ENCODE data around the gene CFAP58.
A peak's percentile ranks its signal among the peaks of the same experiment; 100 is the strongest.

The CFAP58 gene

DNA sequence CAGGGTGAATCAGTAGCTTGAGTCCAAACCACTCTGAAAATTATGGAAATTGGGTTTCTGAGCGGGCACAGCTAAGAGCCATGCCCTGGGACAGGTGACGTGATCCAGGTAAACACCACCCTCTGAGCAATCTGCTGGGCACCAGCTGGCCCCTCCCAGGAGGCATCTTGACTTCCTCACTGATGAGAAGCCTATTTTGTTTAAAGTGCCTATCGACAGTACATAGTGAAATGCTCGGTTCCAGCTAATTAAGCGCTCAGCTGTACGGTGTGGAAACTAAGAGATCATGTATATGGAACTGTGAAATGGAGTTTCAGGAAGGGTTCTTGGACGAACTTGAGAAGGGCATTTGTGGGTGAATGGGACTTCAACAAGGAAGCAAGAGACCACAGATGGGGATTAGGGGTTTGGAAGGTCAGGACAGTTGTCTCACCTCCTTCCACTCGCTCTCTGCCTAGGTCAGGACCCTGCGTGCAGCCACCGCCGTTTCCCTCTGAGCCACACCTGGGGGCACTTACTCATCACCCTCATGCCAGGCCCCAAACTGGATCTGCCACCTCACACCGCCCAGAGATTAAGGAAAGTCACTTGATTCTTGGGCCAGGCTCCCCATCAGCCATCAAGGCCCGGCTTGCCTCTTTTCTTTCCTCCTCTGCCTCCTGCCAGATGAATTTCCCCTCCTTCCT lies 18.5 kb upstream of the CFAP58 start:
- DNase-seq: peak; percentile 30

DNA sequence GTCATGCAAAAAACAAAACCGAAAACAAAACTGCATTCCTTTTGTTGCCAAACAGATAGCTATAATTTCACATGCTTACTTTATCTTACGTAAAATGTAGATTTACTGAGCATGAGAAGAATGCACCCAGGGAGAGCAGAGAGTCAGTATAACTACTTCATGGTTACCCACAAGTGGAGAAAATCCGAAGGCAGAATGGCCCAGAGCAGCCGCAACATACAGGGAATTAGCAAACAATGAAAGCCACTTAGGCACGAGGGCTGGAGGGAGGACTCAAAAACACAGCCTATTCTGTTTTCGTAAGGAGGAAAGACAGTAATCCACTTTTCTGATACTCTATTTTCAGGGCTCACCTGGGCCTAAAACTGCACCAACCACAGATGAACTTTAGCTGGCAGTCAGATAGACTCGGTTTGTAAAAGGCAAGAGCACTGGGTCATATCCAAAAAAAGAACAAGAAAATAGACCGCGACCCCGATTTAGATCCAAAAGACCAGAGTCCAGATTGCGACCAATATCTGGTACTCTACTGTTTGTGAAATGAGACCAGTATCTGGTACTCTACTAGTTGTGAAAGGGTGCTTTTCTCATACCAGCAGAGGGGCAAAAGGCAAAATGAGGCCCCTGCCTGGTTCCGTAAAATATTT lies 16.7 kb upstream of the CFAP58 start:
- DNase-seq: peak; percentile 28

DNA sequence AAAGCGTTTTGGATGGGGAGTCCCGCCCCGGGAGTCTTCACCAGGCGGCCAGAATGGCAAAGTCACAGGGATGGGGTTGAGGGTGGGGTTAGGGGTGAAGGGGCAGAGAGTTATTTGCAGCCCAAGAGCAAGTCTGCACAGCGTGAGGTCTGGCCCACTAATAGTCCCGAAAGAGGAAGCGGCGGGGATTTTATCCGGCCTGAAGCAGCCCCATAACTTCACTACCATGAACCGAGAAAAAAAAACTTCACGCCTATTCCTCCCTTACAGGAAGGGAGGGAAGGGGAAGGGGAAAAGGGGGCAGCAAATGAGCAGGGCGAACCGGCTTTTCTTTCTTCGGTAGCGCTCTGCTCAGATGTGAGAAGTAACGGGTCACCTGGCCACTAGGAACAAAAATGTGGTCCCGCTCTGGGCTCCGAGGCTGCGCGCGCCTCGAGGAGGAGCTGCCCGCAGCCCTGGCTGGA lies 16.1 kb upstream of the CFAP58 start:
- no peak for DNase-seq

DNA sequence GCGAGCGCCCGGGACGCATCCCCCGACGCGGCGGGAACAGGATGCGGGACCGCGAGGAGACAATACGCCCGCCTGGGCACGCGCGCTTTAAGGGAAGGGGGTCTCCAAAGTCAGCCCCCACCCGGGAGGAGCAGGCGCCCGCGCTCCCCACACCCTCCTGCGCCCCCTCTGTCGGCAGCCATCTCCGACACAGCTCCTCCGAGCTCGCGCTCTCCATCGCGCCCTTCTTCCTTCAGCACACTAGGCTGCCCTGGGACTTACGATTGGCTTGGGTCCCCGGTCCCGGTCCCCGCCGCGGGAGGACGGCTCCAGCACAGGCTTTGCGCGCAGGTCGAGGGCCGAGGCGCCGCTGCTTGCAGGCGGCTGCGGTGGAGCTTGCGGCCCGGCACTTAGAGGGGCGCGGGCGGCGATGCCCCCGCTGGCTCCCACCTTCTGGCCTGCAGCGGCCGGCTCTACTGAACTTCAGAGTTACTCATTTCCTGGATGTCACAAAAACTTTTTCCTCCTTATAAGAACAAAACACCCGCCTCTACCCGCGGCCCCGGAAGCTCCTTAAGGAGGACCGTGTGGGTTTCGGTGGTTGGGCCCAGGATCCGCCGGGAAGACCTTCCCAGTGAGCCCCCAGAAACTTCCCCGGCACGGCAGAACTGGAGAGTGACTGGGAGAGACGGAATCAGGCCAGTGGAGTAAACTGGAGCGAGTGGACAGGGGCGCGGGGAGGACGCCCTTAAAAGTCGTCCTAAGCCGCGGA lies 15.5 kb upstream of the CFAP58 start, which contains the start of gene ITPRIP:
TSS of gene ITPRIP (minus strand) at position 481 of the 751 bp plus-strand sequence. CDS start 22,414 bp downstream, outside the sequence.
- DNase-seq: peak; percentile 82

DNA sequence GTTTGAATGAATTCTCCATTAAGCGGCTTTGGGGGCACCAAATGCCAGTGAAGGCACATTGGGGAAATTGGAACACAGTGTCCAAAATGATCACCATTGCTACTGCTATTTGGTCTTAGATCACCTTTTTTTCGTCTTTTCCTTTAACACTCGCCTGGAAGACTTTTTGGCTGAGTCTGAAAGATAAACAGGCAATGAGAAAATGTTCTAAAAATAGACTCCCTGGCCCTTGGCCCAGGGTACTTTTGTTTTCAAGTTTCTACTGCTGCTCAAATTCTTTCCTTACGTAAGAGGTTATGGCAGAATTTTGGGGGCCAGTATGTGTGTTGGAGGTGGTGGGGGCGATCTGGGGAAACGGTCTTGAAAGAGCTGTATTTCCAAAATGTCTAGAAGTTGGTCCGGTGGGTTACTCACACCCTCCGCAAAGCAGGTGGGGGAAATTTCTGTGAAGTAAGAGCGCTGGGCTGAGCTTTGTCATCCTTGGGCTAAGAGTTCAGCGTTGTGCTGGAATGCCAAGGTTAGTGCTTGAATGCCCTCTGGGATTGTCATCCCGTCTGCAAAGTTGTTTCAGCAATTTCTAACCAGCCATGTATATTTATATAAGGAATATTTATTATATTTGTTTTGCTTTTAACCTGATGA lies 14.0 kb upstream of the CFAP58 start:
- no peak for DNase-seq

DNA sequence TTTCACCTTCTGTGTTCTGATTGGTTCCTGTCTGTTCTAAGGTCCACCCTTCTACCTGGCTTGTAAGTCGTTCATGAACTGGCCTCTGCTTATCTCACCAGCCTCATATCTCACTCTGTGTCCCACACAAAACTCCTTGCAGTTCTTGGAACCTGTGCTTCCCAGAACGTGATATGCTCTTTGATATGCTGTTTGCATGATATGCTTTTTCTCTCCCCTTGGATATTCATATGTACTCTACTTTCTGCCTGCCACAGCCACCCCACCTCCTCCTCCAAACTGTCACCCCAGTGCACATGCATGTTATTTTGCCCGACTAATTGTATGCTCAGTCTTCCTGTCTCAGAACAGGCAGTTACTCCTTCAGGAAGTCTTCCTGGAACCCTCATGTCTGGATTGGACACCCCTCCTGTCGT lies 13.5 kb upstream of the CFAP58 start:
- no peak for DNase-seq

DNA sequence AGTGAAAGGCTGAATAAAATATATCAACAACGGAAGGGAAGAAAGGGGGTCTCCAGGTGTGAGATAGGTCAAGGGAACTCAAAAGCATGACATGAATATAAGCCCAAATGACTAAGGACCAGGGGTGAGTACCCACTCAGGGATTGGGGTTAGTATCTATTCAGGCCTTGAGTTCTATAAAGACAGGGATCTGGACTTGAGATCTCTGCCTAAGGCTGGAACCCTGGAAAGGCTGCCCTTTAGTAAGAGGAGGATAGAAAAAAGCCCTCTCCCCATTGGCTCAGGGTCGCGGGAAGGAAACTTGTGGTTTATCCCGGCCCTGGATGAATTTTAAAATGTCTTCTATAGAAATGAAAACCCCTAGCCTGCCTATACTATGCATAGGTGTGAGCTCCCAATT lies 13.0 kb upstream of the CFAP58 start:
- no peak for DNase-seq

DNA sequence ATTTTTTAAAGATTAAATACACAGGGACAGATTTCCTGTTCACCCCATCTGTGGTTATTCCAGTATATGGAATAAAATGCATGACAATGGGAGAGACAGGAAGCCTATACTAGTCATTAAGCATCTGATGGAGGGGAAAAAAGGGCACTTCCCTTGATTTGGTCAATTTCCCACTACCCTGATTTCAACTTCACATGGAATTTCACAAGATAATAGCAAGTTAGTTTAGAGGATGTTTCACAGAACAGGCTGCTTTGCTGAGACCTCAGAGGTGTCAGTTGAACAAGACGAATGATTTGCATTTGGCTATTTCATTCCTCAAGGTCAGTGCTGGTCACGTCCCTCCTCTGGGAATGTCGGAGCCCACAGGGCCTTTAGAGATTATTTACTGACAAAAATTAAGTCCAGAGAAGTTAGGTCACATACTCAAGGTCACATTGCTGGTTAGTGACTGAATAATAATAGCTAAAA lies 10.7 kb upstream of the CFAP58 start:
- no peak for DNase-seq

DNA sequence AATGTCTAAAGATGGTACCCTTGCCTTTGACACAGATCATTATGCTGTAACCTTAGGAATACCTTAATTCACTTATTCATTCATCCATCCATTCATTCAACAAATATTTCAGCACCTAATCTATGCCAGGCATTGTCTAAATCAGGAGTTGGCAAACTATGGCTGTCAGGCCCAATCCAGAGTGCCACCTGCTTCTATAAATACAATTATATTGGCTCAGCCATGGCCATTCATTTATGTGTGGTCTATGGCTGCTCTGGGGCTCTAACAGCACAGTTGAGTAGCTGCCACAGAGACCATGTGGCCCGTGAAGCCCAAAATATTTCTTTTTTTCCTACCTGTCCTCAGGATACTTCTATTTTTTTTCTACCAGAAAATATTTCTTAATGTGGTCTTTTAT lies 9.4 kb upstream of the CFAP58 start:
- no peak for DNase-seq

DNA sequence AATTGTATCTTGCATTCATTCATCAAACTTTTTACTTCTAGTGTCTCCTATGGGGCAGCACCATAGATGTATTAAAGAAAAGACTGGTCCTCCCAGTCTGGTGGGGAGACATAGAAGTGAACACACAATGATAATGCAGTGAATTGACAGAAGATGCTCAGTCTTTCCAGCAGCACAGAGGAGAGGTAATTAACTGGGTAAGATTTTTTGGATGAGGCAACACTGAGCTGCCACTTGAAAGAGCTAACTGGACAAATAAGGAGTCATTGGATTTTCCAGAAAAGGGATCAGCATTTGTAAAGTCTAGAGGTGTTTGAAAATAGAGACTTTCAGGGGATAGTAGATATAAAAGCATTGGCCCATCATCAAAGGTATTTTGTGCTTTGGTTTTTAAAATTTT lies 8.1 kb upstream of the CFAP58 start:
- DNase-seq: no peak

DNA sequence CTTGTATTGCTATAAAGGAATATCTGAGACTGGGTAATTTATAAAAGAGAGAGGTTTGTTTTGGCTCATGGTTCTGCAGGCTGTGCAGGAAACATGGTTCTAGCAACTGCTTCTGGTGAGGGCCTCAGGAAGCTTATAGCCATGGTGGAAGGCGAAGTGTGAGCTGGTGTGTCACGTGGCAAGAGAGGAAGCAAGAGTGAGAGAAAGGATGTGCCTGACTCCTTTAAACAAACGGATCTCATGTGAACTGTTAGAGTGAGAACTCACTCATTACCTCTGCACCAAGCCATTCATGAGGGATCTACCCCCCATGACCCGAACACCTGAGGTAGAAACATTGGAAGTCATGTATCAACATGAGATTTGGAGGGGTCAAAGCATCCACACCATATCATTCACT lies 7.7 kb upstream of the CFAP58 start:
- no peak for DNase-seq

DNA sequence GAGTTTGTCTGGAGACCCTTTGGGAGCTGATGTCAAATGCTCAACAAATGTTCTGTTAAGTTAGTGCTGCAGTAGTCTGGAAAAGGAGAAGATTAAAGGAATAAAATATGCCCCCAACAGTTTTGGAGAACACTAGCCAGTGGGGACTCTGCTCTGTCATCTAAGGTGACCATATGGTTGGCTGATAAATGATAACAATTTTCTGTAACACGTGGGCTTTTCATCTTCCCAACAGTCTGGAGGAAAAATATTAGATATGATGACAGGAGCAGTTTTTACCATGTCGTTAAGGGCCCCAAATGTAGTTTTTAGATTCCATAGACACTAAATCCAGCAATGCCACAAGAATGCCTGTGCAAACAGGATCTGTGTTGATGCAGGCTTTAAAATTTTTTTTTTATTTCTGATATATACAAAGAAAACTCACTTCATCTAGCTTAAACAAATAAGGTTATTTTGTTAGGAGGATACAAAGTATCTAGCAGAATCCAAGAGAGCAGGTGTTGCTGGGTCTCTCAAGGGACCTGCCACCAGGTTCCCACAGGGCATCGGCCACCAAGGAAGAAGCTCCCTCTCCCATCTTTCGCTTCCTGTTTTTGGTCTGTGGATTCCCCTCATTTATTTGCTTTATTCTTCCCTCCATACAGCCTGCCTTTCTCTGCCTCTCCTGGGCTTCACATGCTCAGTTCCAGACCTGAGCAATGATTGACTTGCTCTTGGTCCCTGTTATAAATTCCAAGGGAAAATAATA lies 6.2 kb upstream of the CFAP58 start:
- no peak for DNase-seq

DNA sequence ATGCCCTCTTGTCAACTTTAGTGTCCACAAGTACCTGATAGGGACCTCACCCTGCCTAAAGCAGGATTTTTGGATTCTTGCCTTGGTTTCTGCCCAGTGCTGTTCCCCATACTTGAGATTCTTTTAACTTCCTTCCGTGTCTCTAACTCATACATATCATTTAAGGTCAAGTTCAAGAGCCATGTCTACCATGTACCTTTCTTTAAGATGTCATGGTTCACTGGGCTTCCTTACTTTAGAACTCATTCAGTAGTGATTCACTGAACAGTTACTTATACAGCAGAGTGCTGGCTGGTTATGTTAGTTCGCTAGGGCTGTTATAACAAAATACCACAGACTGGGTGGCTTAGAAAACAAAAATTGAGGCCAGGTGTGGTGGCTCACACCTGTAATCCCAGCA lies 5.0 kb upstream of the CFAP58 start:
- DNase-seq: no peak

DNA sequence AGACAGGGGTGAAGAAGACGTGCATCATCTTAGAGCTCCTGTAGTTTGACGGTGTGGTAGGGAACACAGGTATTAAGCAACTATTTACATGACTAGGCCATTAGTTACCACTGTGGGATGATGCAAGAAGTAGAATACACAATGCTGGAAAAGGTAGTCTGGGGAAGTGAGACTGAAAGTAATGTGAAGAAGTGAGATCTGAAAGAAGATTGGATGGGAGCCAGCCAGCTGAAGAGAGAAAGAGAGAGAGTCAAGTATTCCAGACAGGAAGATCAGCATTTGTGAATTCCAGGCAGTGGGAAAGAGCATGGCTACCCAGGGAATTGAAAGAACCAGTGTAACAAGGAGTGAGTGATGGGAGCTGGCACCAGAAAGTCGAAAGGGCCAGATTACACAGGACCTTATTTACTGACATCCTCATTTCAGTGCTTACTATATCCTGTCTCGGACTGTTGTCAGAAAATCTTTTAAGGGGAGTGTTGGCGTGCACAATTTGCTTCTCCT lies 4.0 kb upstream of the CFAP58 start:
- no peak for DNase-seq

DNA sequence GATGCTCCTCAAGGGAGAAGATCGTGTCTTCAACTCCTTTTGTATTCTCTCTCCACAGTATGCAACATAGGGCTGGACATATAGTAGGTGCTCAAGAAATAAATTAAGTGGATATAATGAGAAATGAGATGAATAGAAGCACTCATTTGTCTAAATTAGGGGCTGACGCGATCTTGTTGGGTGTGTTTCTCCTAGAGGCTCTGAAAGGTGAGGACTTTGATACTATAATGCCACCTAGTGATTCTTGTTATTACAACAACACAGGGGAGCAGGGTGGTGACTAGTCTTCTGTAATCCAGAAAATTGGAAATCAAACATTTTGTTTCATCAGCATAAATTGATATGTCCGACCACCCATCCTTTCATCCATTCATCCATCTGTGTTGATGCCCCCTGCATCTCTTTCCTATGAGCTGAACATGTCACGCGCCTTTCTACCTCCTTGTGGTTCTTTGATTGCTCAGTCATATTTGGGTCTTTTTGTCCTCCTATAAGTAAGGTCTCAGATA lies 3.5 kb upstream of the CFAP58 start:
- DNase-seq: no peak

DNA sequence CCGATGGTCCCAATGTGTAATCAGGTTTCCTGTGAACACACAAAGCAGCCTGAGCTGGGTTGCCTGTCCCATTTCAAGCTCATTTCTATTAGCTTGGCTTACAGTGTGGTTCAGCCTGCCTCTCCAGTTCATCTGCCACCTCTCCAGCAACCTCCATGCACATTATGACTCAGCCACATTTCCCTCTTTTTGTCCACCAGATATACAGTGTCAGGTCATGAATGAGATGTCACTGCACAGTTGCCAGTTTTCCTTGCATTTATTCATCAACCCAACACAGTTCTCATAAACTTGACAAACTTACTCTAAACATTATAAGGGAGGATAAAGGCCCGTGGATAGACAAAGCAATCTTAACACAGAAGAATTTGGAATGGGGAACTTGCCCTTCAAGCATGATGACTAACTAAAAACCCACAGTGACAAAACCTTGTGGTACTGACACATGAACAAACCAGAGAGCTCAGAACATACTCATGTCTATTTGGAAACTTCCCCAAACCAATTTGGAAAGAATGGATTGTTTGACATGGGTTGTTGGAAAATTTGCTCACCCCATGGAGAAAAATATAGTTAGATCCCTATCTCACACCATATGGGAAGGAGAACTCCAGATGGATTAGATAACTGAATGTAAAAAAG lies 2.5 kb upstream of the CFAP58 start:
- DNase-seq: no peak

DNA sequence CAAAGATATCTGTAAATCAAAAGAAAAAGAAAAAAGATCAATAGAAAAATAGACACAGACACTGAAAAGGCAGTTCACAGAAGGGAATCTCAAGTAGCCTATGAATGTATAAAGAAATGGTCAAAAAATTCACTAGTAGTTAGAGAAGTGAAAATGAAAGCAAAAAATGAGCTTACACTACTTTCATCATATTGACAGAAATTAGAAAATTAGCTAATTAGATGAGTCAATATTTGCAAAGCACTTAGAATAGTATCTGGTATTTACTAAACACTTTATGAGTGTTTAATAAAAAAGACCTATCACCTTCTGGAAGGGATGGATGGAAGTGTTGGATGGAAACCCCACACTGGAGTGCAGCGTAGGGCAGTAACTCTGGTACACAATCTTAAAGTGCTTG lies 1.7 kb upstream of the CFAP58 start:
- no peak for DNase-seq

DNA sequence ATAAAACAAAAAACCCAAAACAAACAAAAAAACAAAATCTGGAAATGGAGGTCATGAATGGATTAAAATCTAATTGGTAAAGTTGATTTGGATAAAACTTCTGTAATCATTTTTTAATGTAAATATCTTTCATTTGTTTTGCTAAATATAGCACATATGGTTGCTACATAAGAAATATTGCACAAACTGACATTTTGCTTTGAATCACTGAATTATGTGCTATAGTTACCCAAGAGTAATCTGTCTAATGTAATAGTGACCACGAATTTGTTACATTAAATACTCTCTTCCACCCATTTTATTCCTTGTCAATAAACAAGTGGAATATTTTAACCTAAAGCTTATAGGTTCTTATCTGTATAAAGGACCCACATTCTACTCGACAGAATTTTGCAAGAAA lies 6.2 kb downstream of the CFAP58 start:
- no peak for DNase-seq

DNA sequence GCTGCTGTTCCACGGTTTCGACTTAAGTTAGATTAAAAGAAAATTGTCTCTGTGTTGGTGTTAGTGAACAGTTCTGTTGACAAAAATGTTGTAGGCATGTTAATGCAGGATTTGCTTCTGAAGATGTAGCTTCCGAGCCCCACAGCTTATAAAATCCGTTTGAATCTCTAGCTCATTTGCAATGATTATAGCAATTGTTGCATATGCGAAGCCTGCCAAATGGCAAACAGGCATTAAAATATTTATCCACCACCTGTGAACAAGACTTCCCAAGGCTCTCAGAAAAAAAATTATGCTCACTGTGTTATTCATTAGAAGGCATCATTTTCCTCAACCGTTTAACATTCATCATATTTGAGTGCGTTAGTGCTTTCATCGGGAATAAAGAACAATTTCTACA lies 14.3 kb downstream of the CFAP58 start:
- DNase-seq: no peak

DNA sequence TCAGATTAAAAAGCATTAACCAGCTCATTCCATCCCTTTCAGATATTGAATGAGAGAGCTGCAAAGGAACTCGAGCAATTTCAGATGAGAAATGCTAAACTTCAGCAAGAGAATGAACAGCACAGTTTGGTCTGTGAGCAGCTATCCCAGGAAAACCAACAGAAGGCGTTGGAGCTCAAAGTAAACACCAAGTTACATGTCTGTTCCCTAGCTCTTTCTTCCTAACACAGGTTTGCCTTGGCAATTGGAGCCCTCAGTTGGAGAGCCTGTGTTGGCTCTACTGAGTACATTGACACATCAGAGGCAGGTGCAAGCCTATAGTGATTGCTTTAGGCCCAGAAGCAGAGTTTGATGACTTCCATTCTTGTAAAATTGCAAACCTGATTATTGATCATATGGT lies 14.7 kb downstream of the CFAP58 start:
- no peak for DNase-seq

DNA sequence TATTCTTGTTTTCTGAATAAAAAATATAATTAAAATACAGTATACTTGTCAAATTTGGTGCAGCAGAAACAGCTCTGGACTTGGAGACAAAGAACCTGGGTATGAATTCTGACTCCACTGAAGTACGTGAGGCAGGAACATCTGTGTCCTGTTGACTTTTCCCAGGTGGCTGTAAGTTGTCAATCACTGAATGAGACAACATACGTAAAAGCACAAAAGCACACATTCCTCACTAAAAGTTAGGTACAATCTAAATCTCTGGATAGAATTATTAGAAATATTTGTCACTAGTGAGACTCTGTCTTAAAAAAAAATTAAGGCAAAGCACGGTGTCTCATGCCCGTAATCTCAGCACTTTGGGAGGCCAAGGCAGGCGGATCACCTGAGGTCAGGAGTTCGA lies 18.1 kb downstream of the CFAP58 start:
- no peak for DNase-seq

DNA sequence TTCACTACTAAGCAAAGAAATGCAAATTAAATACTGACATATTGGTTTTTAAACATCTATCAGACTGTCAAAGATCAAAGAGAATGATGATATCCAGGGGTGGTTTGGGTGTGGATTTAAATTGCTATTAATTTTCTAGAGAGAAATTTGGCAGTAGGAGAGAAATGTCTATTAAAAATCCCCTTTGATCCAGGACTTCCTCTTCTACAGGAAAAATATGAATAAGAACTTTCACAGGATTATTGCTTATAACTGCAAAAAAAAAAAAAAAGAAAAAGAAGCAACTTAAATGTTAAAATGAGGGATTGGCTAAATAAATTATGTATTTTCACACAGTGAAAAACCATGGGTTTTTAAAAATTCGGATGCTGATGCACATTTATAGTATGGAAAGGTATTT lies 21.0 kb downstream of the CFAP58 start:
- DNase-seq: no peak

All from stimulated activated CD8-positive, alpha-beta memory T cell treated with anti-CD3 and anti-CD28 coated beads, Interleukin-4, amount 100 ng/mL, for 48 hours (primary cell).